HUES6 (cell line): ENCODE results near the gene BRPF3.

Experiments used
- H3K27ac ChIP-seq: 2 replicates; pipeline ENCODE4 v1.7.0; 2013; ENCODE audit warnings: low read depth, mild to moderate bottlenecking, low read length, inconsistent platforms
- H3K27me3 ChIP-seq: 2 replicates; pipeline ENCODE4 v1.6.1; 2013; ENCODE audit warnings: low read length; ENCODE audit not compliant: control insufficient read depth, insufficient read depth
- H3K36me3 ChIP-seq: 2 replicates; pipeline ENCODE4 v1.6.1; 2013; ENCODE audit warnings: low read length; ENCODE audit not compliant: control insufficient read depth, insufficient read depth
- H3K4me1 ChIP-seq: 2 replicates; pipeline ENCODE4 v1.6.1; 2013; ENCODE audit warnings: low read length; ENCODE audit not compliant: control insufficient read depth, insufficient read depth
- H3K4me3 ChIP-seq: 2 replicates; pipeline ENCODE4 v1.5.1; 2013; ENCODE audit warnings: low read depth, low read length
- H3K9ac ChIP-seq: one replicate; pipeline ENCODE4 v1.6.1; 2013; ENCODE audit warnings: mild to moderate bottlenecking, low read length
- H3K9me3 ChIP-seq: 2 replicates; pipeline ENCODE4 v1.6.1; 2013; ENCODE audit warnings: low read depth, low read length; ENCODE audit not compliant: control insufficient read depth, insufficient read depth

The BRPF3 gene

GRCh38 chr6:36200154-36200891, 3.8 kb downstream of the BRPF3 start:
- Histone ChIP-seq H3K36me3 (peaks cover 59% of the 10 kb centered on the region), H3K9me3 (no peaks in the 10 kb centered on the region)

GRCh38 chr6:36200998-36201596, 4.6 kb downstream of the BRPF3 start:
- Histone ChIP-seq H3K27me3 (no peaks in the 10 kb centered on the region), H3K4me1 (0 out of 2 replicates have a peak, but pooled peaks cover 3% of the 10 kb centered on the region), H3K36me3 (peaks cover 67% of the 10 kb centered on the region), H3K9ac (no peak overlapping the region), H3K9me3 (no peaks in the 10 kb centered on the region), H3K4me3 (no peak overlapping the region), H3K27ac (no peak overlapping the region)

More at GRCh38 chr6:36200154-36200891, 3.8 kb downstream of the BRPF3 start:
- H3K9ac ChIP-seq, result no peak overlapping the region
- H3K4me3 ChIP-seq, result no peak overlapping the region
- no peaks in the 10 kb centered on the region for H3K27me3 ChIP-seq
- no peak overlapping the region for H3K27ac ChIP-seq
- H3K4me1 ChIP-seq, result 0 out of 2 replicates have a peak, but pooled peaks cover 3% of the 10 kb centered on the region

GRCh38 chr6:36201612-36202011, 5.1 kb downstream of the BRPF3 start:
- H3K4me1 ChIP-seq, result 0 out of 2 replicates have a peak, but pooled peaks cover 3% of the 10 kb centered on the region
- no peak overlapping the region for H3K9ac ChIP-seq
- H3K4me3 ChIP-seq, result no peak overlapping the region
- H3K9me3 ChIP-seq, result no peaks in the 10 kb centered on the region
- no peaks in the 10 kb centered on the region for H3K27me3 ChIP-seq
- no peak overlapping the region for H3K27ac ChIP-seq
- peaks cover 72% of the 10 kb centered on the region for H3K36me3 ChIP-seq

- H3K27ac ChIP-seq, result no peak overlapping the region
- no peaks in the 10 kb centered on the region for H3K27me3 ChIP-seq
- H3K9me3 ChIP-seq, result no peaks in the 10 kb centered on the region
- H3K4me3 ChIP-seq, result no peak overlapping the region
- peaks cover 77% of the 10 kb centered on the region for H3K36me3 ChIP-seq
- 0 out of 2 replicates have a peak, but pooled peaks cover 3% of the 10 kb centered on the region for H3K4me1 ChIP-seq
- H3K9ac ChIP-seq, result no peak overlapping the region
These were observed 5.6 kb downstream of the BRPF3 start for GRCh38 chr6:36202101-36202500.

GRCh38 chr6:36204068-36204753, 7.7 kb downstream of the BRPF3 start:
- H3K36me3 ChIP-seq, result peaks cover 98% of the 10 kb centered on the region

GRCh38 chr6:36207155-36207554, 10.6 kb downstream of the BRPF3 start:
- Histone ChIP-seq H3K4me3 (no peak overlapping the region), H3K36me3 (peaks cover 100% of the 10 kb centered on the region), H3K9me3 (no peaks in the 10 kb centered on the region), H3K4me1 (no peaks in the 10 kb centered on the region), H3K27ac (no peak overlapping the region), H3K27me3 (no peaks in the 10 kb centered on the region), H3K9ac (no peak overlapping the region)

More at GRCh38 chr6:36204068-36204753, 7.7 kb downstream of the BRPF3 start:
- H3K27ac ChIP-seq, result no peak overlapping the region
- no peak overlapping the region for H3K9ac ChIP-seq
- H3K4me1 ChIP-seq, result no peaks in the 10 kb centered on the region
- H3K27me3 ChIP-seq, result no peaks in the 10 kb centered on the region
- no peak overlapping the region for H3K4me3 ChIP-seq
- H3K9me3 ChIP-seq, result no peaks in the 10 kb centered on the region

- no peak overlapping the region for H3K9ac ChIP-seq
- no peaks in the 10 kb centered on the region for H3K4me1 ChIP-seq
- no peaks in the 10 kb centered on the region for H3K9me3 ChIP-seq
- no peak overlapping the region for H3K4me3 ChIP-seq
- no peak overlapping the region for H3K27ac ChIP-seq
- no peaks in the 10 kb centered on the region for H3K27me3 ChIP-seq
- H3K36me3 ChIP-seq, result peaks cover 98% of the 10 kb centered on the region
These were observed 13.1 kb downstream of the BRPF3 start for GRCh38 chr6:36209606-36210005.

GRCh38 chr6:36210182-36210581, 13.6 kb downstream of the BRPF3 start:
- Histone ChIP-seq H3K9me3 (no peaks in the 10 kb centered on the region), H3K9ac (no peak overlapping the region), H3K36me3 (peaks cover 97% of the 10 kb centered on the region), H3K27ac (no peak overlapping the region), H3K4me1 (no peaks in the 10 kb centered on the region), H3K4me3 (no peak overlapping the region), H3K27me3 (no peaks in the 10 kb centered on the region)

GRCh38 chr6:36210886-36211595, 14.5 kb downstream of the BRPF3 start:
- H3K27ac ChIP-seq, result no peak overlapping the region
- H3K9ac ChIP-seq, result no peak overlapping the region
- H3K4me1 ChIP-seq, result no peaks in the 10 kb centered on the region
- no peaks in the 10 kb centered on the region for H3K9me3 ChIP-seq
- H3K4me3 ChIP-seq, result no peak overlapping the region
- peaks cover 97% of the 10 kb centered on the region for H3K36me3 ChIP-seq
- no peaks in the 10 kb centered on the region for H3K27me3 ChIP-seq

- Histone ChIP-seq H3K4me1 (no peaks in the 10 kb centered on the region), H3K4me3 (no peak overlapping the region), H3K27me3 (no peaks in the 10 kb centered on the region), H3K9me3 (no peaks in the 10 kb centered on the region), H3K27ac (no peak overlapping the region), H3K9ac (no peak overlapping the region), H3K36me3 (peaks cover 92% of the 10 kb centered on the region)
These were observed 20.0 kb downstream of the BRPF3 start for GRCh38 chr6:36216559-36216958.
